SHP77 (cell line): ENCODE measurements around the gene AGFG1.
A peak's percentile ranks its signal among the peaks of the same experiment; 100 is the strongest.
"Not testable (repeated sequence)": the region's sequence is repeated elsewhere in the genome, so short reads cannot be mapped to it uniquely, and the experiment has no call there.

ENCODE experiments used
- DNase-seq, 2 experiments: peaks; one replicate each; lab custom pipeline; 2025; lab: John Stamatoyannopoulos, UW

The AGFG1 gene

GRCh38 chr2:227539465-227539956 is 67.6 kb downstream of the AGFG1 start:
- no peak for DNase-seq

GRCh38 chr2:227540352-227540751 is 68.4 kb downstream of the AGFG1 start:
- not testable (repeated sequence) for DNase-seq

GRCh38 chr2:227545990-227546389 is 74.0 kb downstream of the AGFG1 start:
- DNase-seq: peak; percentile 2 to 3

GRCh38 chr2:227551836-227552235 is 79.9 kb downstream of the AGFG1 start:
- no peak for DNase-seq

GRCh38 chr2:227562581-227562980 is 90.6 kb downstream of the AGFG1 start:
- no peak for DNase-seq

- no peak for DNase-seq
Measured at GRCh38 chr2:227565080-227565479, 93.1 kb downstream of the AGFG1 start.

- no peak for DNase-seq
Measured at GRCh38 chr2:227566012-227566411, 94.1 kb downstream of the AGFG1 start.

- no peak for DNase-seq
Measured at GRCh38 chr2:227568852-227569169, 96.9 kb downstream of the AGFG1 start.

- DNase-seq: no peak
Measured at GRCh38 chr2:227570615-227571014, 98.7 kb downstream of the AGFG1 start.

- no peak for DNase-seq
Measured at GRCh38 chr2:227576110-227576509, 104.2 kb downstream of the AGFG1 start.

GRCh38 chr2:227576812-227577211 is 104.9 kb downstream of the AGFG1 start:
- no peak for DNase-seq

GRCh38 chr2:227577555-227577954 is 105.6 kb downstream of the AGFG1 start:
- no peak for DNase-seq

GRCh38 chr2:227578642-227579041 is 106.7 kb downstream of the AGFG1 start:
- no peak for DNase-seq

- no peak for DNase-seq
Measured at GRCh38 chr2:227579791-227580190, 107.8 kb downstream of the AGFG1 start.

GRCh38 chr2:227582369-227582768 is 110.4 kb downstream of the AGFG1 start:
- DNase-seq: no peak

GRCh38 chr2:227592694-227593387 is 120.9 kb downstream of the AGFG1 start:
- DNase-seq: no peak

GRCh38 chr2:227595797-227596196 is 123.8 kb downstream of the AGFG1 start:
- DNase-seq: no peak

- DNase-seq: no peak
Measured at GRCh38 chr2:227597036-227597435, 125.1 kb downstream of the AGFG1 start.

- no peak for DNase-seq
Measured at GRCh38 chr2:227597998-227598397, 126.0 kb downstream of the AGFG1 start.

GRCh38 chr2:227598835-227599503 is 127.0 kb downstream of the AGFG1 start, which contains the start of gene SCYGR2:
SCYGR2 (plus strand) TSS chr2:227598893; CDS start chr2:227598893, 0 bp downstream.
- not testable (repeated sequence) for DNase-seq

GRCh38 chr2:227602358-227602757 is 130.4 kb downstream of the AGFG1 start:
- no peak for DNase-seq

- no peak for DNase-seq
Measured at GRCh38 chr2:227606476-227606875, 134.5 kb downstream of the AGFG1 start.

- no peak for DNase-seq
Measured at GRCh38 chr2:227607941-227608340, 136.0 kb downstream of the AGFG1 start.
